Measurements from ENCODE around the gene EP400. TPM values are rescaled to one million over a fixed set of nuclear protein-coding genes. Genes with fewer than 3 reads are reported as not detected.

Gene EP400
- total RNA-seq, 3 donors from 2014 or later = 34.9 to 47.8 (median 40.7) TPM

DNA sequence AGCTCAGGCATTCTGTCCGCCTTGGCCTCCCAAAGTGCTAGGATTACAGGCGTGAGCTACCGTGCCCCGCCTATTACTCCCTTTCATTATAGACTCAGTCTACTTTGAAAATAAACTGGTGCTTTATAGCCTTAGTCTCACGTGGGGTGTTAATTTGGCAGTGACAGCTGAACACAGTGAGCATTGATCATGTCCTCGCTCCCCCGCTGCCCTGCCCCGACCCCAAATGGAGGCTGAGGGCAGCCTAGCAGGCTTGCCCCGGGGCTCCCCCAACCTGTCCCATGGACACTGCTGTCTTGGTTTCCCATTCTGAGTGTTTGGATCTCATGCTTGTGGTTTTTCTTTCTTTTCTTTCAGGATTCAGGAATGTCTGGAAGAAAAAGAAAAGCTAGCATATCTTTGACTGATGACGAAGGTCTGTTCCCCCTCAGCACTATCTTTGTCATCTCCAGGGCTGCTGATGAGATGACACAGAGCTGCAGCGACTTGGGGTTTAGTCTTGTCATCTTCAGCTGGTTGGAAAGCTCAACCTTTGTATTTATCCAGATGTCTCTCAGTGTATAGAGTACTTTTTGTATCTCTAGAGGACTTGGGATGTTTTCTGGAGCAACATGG, 42.2 kb downstream of the EP400 start:
- ATAC-seq (no peak), DNase-seq (no peak)
- peaks cover 7% of the 10 kb centered on the region for H3K36me3 ChIP-seq (ENCODE audit: low read depth)
- intact Hi-C loops (cut with DNase I, micrococcal nuclease) = no loop called here
- TF ChIP-seq, protein P1, sequence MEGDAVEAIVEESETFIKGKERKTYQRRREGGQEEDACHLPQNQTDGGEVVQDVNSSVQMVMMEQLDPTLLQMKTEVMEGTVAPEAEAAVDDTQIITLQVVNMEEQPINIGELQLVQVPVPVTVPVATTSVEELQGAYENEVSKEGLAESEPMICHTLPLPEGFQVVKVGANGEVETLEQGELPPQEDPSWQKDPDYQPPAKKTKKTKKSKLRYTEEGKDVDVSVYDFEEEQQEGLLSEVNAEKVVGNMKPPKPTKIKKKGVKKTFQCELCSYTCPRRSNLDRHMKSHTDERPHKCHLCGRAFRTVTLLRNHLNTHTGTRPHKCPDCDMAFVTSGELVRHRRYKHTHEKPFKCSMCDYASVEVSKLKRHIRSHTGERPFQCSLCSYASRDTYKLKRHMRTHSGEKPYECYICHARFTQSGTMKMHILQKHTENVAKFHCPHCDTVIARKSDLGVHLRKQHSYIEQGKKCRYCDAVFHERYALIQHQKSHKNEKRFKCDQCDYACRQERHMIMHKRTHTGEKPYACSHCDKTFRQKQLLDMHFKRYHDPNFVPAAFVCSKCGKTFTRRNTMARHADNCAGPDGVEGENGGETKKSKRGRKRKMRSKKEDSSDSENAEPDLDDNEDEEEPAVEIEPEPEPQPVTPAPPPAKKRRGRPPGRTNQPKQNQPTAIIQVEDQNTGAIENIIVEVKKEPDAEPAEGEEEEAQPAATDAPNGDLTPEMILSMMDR (IDR thresholded peaks at IDR 0.05) = no peak
- H3K4me1 ChIP-seq (ENCODE audit: low read depth) = no peaks in the 10 kb centered on the region
- no peaks in the 10 kb centered on the region for H3K9me3 ChIP-seq
- no peak overlapping the region for H3K4me3 ChIP-seq

DNA sequence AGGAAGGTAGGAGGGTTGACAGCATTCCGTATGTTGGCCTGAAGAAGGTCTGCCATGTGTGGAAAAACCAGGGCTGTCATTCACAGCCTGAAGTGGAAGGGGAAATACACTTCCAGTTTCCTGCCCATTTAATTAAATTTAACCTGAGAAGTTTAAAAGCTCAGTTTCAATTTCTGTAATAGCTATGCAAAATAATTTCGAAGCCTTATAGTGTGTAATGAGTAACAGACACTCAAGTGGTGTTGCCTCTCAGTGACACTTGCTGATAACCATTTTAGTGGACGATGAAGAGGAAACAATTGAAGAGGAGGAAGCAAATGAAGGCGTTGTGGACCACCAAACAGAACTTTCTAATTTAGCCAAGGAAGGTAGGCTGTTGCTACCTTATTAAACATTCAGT, 44.8 kb downstream of the EP400 start:
- no peak for ATAC-seq
- DNase-seq = no peak
- H3K9me3 ChIP-seq = no peaks in the 10 kb centered on the region
- peaks cover 7% of the 10 kb centered on the region for H3K36me3 ChIP-seq (ENCODE audit: low read depth)
- TF ChIP-seq, protein P1 (IDR thresholded peaks at IDR 0.05) = no peak
- H3K4me1 ChIP-seq (ENCODE audit: low read depth) = no peaks in the 10 kb centered on the region
- H3K4me3 ChIP-seq = no peak overlapping the region
- intact Hi-C loops (cut with DNase I, micrococcal nuclease) = no loop called here

DNA sequence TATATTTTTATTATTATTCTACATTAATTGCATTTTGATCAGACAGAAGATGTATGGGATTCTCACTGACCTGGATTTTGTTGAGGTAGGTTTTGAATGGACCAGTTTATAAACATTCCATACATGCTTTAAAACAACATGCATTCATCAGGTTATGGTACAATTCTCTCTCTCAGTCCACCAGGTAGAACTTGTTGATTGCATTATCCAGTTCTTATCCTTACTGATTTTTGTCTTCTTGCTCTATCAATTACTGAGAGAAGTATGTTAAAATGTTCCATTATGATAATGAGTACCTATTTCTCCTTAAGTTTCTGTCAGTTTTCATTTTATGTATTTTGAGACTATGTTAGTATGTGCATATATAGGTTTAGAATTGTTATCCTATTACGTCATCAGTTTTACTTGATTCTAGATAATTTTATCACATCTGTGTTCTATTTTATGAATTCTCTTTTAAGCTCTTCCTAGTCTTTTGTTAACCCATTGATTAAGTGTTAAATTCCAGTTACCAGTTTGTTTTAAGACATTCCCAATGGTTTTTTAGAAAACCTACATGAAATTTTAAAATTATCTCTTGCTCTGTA, 50.6 kb downstream of the EP400 start:
- Histone ChIP-seq H3K9me3 (no peaks in the 10 kb centered on the region), H3K4me3 (no peak overlapping the region), H3K4me1 (ENCODE audit: low read depth) (no peaks in the 10 kb centered on the region), H3K36me3 (ENCODE audit: low read depth) (no peaks in the 10 kb centered on the region)
- ATAC-seq (no peak), DNase-seq (no peak)
- TF ChIP-seq, protein P1 (IDR thresholded peaks at IDR 0.05) = no peak
- intact Hi-C loops (cut with DNase I, micrococcal nuclease) = no loop called here

DNA sequence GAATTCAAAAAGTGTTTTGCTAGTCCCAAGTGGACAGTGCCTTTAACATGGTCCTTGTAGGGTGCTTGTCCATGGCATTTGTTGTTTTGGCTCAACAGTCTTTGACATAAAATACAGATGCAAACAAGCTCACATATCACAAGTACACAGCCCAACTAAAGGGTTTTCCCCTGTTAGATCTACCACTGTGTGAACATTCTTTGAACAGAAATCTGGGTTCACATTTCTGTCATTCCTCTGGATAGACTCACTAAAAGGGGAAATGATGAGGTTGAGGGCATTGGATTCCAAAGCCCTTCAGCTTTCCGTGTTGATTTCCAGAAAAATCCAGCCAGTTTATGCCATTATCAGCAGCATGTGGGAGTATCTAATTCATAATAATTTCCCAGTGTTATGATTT, 54.1 kb downstream of the EP400 start:
- no peak overlapping the region for H3K4me3 ChIP-seq
- no peaks in the 10 kb centered on the region for H3K36me3 ChIP-seq (ENCODE audit: low read depth)
- TF ChIP-seq, protein P1 (IDR thresholded peaks at IDR 0.05) = no peak
- ATAC-seq (no peak), DNase-seq (no peak)
- no peaks in the 10 kb centered on the region for H3K9me3 ChIP-seq
- no peaks in the 10 kb centered on the region for H3K4me1 ChIP-seq (ENCODE audit: low read depth)
- intact Hi-C loops (cut with DNase I, micrococcal nuclease) = no loop called here

DNA sequence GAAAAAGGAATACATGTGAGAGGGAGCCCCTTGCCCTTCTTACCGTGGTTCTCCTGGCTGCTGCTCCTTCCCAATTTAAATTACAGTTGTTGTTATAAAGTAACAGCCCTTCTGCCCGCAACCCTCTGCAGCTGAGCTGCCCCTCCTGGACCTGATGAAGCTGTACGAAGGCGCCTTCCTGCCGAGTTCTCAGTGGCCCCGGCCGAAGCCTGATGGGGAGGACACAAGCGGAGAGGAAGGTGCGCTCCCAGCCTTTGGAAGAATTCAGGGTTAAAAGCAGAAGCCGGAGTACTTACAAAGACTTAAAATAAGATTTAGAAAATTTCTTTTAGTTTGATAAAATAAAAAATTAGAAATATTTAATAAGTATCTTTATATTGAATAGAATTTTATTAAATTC, 55.2 kb downstream of the EP400 start:
- intact Hi-C loops (cut with DNase I, micrococcal nuclease) = no loop called here
- Histone ChIP-seq H3K4me3 (no peak overlapping the region), H3K36me3 (ENCODE audit: low read depth) (no peaks in the 10 kb centered on the region), H3K4me1 (ENCODE audit: low read depth) (no peaks in the 10 kb centered on the region), H3K9me3 (no peaks in the 10 kb centered on the region)
- TF ChIP-seq, protein P1 (IDR thresholded peaks at IDR 0.05) = no peak
- ATAC-seq (no peak), DNase-seq (no peak)
